VCaP (cell line): ENCODE data around the gene CD53.
"Not testable (repeated sequence)": the region's sequence is repeated elsewhere in the genome, so short reads cannot be mapped to it uniquely, and the experiment has no call there.

ENCODE experiments used
- H3K27ac ChIP-seq: fragments of 450-650 bp; 2 replicates; pipeline ENCODE4 v1.5.1; 2017
- CTCF ChIP-seq: fragments of 450-650 bp; conservative IDR thresholded peaks from 2 replicates; pipeline ENCODE4 v1.5.1; 2017; ENCODE audit warnings: mild to moderate bottlenecking, moderate library complexity

The CD53 gene

DNA sequence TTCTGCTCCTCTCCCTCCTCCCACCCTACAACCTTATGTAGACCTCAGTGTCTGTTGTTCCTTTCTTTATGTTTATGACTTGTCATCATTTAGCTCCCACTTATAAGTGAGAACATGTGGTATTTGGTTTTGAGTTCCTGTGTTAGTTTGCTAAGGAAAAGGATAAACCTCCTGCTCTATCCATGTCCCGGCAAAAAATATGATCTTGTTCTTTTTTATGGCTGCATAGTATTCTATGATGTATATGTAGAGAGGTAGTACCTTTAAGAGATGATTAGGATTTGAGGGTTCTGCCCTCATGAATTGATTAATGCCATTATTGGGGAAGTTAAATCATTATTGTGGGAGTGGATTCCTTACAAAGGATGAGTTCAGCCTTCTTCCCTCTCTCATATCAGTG, 49.0 kb downstream of the CD53 start:
- TF ChIP-seq CTCF: no peak
- no peak overlapping the region for H3K27ac ChIP-seq

DNA sequence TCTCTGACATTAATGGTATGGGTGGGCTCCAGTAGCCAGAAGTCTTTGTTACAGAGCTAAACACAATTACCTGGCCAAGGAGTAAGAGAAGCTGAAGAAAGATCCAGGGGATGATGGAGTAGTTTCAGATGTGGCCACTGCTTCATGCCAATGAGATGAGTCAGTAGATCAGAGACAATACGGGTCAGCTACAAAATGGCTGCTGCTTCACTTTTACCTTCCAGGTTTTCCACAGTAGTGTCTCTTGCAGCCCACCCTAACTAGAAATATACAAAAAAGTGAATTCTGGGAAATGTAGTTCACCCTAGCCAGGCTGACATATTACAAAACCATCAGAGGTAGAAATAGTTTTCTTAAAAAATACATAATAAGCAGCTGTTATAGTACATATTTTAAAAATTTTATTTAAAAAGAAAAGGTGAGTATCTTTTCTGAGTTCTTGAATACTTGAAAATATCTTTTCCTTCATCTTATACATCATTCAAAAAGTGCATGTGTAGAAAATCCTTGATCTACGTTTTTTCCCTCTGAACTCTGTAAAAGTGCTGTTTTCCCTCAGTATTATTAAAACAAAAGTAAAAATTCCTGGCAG, 54.6 kb downstream of the CD53 start:
- H3K27ac ChIP-seq: no peak overlapping the region
- no peak for TF ChIP-seq CTCF

- TF ChIP-seq CTCF: no peak
- no peak overlapping the region for H3K27ac ChIP-seq
Observed at GRCh38 chr1:110928191-110928590, 55.2 kb downstream of the CD53 start.

DNA sequence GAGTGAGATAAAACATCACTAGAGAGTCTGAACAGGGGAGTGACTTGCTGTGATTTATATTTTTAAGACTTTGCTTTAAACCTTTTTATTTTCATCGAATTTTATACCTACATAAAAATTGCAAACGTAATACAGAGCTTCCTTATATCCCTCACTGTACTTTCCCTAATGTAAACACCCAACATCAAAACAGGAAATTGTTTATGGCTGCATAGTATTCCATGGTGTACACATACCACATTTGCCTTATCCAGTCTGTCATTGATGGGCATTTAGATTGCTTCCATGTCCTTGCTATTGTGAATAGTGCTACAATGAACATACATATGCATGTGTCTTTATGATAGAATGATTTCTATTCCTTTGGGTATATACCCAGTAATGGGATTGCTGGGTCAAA, 56.0 kb downstream of the CD53 start:
- H3K27ac ChIP-seq: no peak overlapping the region
- TF ChIP-seq CTCF: no peak

GRCh38 chr1:110931097-110931496, 58.1 kb downstream of the CD53 start:
- not testable (repeated sequence) for H3K27ac ChIP-seq

DNA sequence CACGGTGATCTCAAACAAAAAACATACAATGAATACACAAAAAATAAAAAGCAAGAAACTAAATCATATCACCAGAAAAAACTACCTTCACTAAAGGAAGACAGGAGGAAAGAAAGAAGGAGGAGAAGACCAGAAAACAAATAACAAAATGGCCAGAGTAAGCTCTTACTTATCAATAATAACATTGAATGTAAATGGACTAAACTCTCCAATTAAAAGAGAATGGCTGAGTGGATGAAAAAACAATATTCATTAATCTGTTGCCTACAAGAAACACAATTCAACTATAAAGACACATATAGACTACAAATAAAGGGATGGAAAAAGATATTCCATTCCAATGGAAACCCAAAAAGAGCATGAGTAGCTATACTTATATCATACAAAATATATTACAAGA, 63.6 kb downstream of the CD53 start:
- TF ChIP-seq CTCF: no peak
- no peak overlapping the region for H3K27ac ChIP-seq

DNA sequence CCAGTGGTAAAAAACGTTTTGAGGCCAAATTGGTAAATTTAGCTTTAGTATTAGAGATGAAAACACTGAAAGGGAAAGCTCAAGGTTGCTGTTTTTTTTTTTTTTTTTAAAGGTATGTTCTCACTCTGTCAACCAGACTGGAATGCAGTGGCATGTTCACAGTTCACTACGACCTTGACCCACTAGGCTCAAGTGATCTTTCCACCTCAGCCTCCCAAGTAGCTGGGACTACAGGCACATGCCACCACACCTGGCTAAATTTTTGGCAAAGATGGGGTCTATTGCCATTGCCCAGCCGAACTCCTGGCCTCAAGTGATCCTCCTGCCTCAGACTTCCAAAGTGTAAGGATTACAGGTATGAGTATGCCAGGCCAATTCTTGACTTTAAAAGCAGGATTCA, 71.9 kb downstream of the CD53 start:
- no peak for TF ChIP-seq CTCF
- H3K27ac ChIP-seq: no peak overlapping the region

DNA sequence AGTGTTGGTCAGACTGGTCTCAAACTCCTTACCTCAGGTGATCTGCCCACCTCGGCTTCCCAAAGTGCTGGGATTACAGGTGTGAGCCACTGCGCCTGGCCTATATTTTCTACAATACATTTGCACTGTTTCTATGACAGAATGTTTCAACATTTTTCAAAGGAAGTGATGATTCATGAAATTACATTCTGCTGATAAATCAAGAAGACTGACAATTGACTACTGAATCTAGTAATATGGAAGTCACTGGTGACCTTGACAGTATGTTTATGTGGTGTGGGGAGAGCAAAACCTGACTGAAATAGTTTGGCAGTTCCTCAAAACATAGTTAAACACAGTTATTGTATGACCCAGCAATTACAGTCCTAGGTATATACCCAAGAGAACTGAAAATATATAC, 72.7 kb downstream of the CD53 start:
- TF ChIP-seq CTCF: no peak

More for the DNA sequence above, 72.7 kb downstream of the CD53 start:
- H3K27ac ChIP-seq: no peak overlapping the region
